Uterus (tissue), 4 donors: ENCODE measurements around the gene ZC3H12D. TPM values are rescaled to one million over a fixed set of nuclear protein-coding genes. Genes with fewer than 3 reads are reported as not detected.

Source experiments
- DNase-seq, 2 donors: peaks; one replicate each; pipeline ENCODE4 v3.0.0-alpha.2; 2019 to 2020
- H3K27ac ChIP-seq, 2 donors: fragments of 200-600 bp; sonication (generic); 1 replicate in 1 of 2; 2 replicates in 1 of 2; pipeline ENCODE4 v1.5.1; 2016 to 2018
- H3K27me3 ChIP-seq, 2 donors: fragments of 200-600 bp; sonication (generic); one replicate each; pipeline ENCODE4 v1.5.1; 2018 to 2019; ENCODE audit warnings: control low read depth in 1 of 2
- H3K36me3 ChIP-seq, 2 donors: fragments of 200-600 bp; sonication (generic); one replicate each; pipeline ENCODE4 v1.5.1; 2019; ENCODE audit warnings: control low read depth in 1 of 2
- H3K4me1 ChIP-seq, 2 donors: fragments of 200-600 bp; sonication (generic); one replicate each; pipeline ENCODE4 v1.5.1; 2018 to 2019; ENCODE audit warnings: control low read depth in 1 of 2
- H3K4me3 ChIP-seq, 2 donors: fragments of 200-600 bp; sonication (generic); 1 replicate in 1 of 2; 2 replicates in 1 of 2; pipeline ENCODE4 v1.5.1; 2018 to 2019; ENCODE audit warnings: mild to moderate bottlenecking in 1 of 2
- H3K9me3 ChIP-seq, 2 donors: fragments of 200-600 bp; sonication (generic); one replicate each; pipeline ENCODE4 v1.5.1; 2019; ENCODE audit warnings: control low read depth in 1 of 2
- CTCF ChIP-seq, 4 experiments: fragments of 200-600 bp in 2 of 4; fragments of 450-650 bp in 2 of 4; sonication (generic) in 2 of 4; IDR thresholded peaks; one replicate each; pipeline ENCODE4 v1.5.1; 2016 to 2019; ENCODE audit warnings: antibody characterized with exemption in 4 of 4, mild to moderate bottlenecking in 2 of 4, moderate library complexity in 1 of 4
- POLR2A ChIP-seq, 2 donors: fragments of 450-650 bp; IDR thresholded peaks; one replicate each; pipeline ENCODE4 v1.6.1; 2016; ENCODE audit warnings: antibody characterized with exemption in 2 of 2, mild to moderate bottlenecking in 1 of 2, moderate library complexity in 1 of 2
- intact Hi-C: fragments of 100-400 bp; cut with DNase I; formaldehyde crosslinking; loops from one replicate; pipeline ENCODE4 v1.15.1; 2023; ENCODE audit warnings: low total_unique reads
- total RNA-seq, 4 donors: library from RNA; depleted of rRNA in 3 of 4; stranded (reverse); fragments of >200 nt in 3 of 4; gene quantifications; one replicate each; pipeline versions ENCODE4 v1.1.0 to v1.2.4, GENCODE V29; 2014 to 2023
- donor health status: DM: yes; HTN: yes; CAD: no.

ZC3H12D gene
- total RNA-seq, 4 donors from 2014 or later = 0.26 to 1.7 (median 0.40) TPM; not detected in 1

GRCh38 chr6:149483849-149484655 is 762 bp downstream of the ZC3H12D start:
- Histone ChIP-seq H3K4me3 (no peak overlapping the region), H3K27ac (no peak overlapping the region), H3K36me3 (no peaks in the 10 kb centered on the region)

GRCh38 chr6:149483334-149483725 is 1.5 kb downstream of the ZC3H12D start:
- no peak overlapping the region for H3K27ac ChIP-seq
- no peak for DNase-seq
- H3K9me3 ChIP-seq = no peaks in the 10 kb centered on the region
- H3K4me1 ChIP-seq = no peaks in the 10 kb centered on the region
- H3K36me3 ChIP-seq = no peaks in the 10 kb centered on the region
- intact Hi-C loops = no loop called here
- H3K27me3 ChIP-seq = no peaks in the 10 kb centered on the region
- no peak overlapping the region for H3K4me3 ChIP-seq
- TF ChIP-seq POLR2A (IDR thresholded peaks at IDR 0.05) (no peak), CTCF (IDR thresholded peaks at IDR 0.05) (no peak)

More at GRCh38 chr6:149483849-149484655, 762 bp downstream of the ZC3H12D start:
- no peak for TF ChIP-seq POLR2A (IDR thresholded peaks at IDR 0.05)
- no peak for TF ChIP-seq CTCF (IDR thresholded peaks at IDR 0.05)
- Histone ChIP-seq H3K27me3 (no peaks in the 10 kb centered on the region), H3K9me3 (no peaks in the 10 kb centered on the region), H3K4me1 (no peaks in the 10 kb centered on the region)
- intact Hi-C loops = no loop called here
- DNase-seq = no peak

- Histone ChIP-seq H3K9me3 (no peaks in the 10 kb centered on the region), H3K4me1 (no peaks in the 10 kb centered on the region), H3K36me3 (no peaks in the 10 kb centered on the region), H3K27me3 (no peaks in the 10 kb centered on the region), H3K27ac (peak overlapping the region; percentile 47 to 62), H3K4me3 (peak overlapping the region; percentile 24 to 35)
- no peak for TF ChIP-seq POLR2A (IDR thresholded peaks at IDR 0.05)
- no peak for TF ChIP-seq CTCF (IDR thresholded peaks at IDR 0.05)
- intact Hi-C loops = no loop called here
- no peak for DNase-seq
Observed at GRCh38 chr6:149482545-149483333, 2.1 kb downstream of the ZC3H12D start.

GRCh38 chr6:149480502-149481280 is 4.1 kb downstream of the ZC3H12D start:
- no peak overlapping the region for H3K4me3 ChIP-seq
- H3K36me3 ChIP-seq = no peaks in the 10 kb centered on the region
- TF ChIP-seq CTCF (IDR thresholded peaks at IDR 0.05) = no peak
- no peak for TF ChIP-seq POLR2A (IDR thresholded peaks at IDR 0.05)
- intact Hi-C loops = no loop called here
- no peak for DNase-seq
- no peaks in the 10 kb centered on the region for H3K9me3 ChIP-seq
- no peak overlapping the region for H3K27ac ChIP-seq
- no peaks in the 10 kb centered on the region for H3K4me1 ChIP-seq
- H3K27me3 ChIP-seq = no peaks in the 10 kb centered on the region
